ENCODE data around the gene OR1L8.

GRCh38 chr9:122538757-122539156, 44.4 kb downstream of the OR1L8 start:
- no peak for TF ChIP-seq CTCF (IDR thresholded peaks at IDR 0.05)
- TF ChIP-seq POLR2A (IDR thresholded peaks at IDR 0.05): no peak

Data from stomach (tissue), 4 donors.